HEK293T (cell line): ENCODE results near the gene ZNF91.
"Not testable (repeated sequence)": the region's sequence is repeated elsewhere in the genome, so short reads cannot be mapped to it uniquely, and the experiment has no call there.

ENCODE experiments used
- ARNT ChIP-seq: fragments of 450-650 bp; IDR thresholded peaks from 2 replicates; pipeline ENCODE4 v1.6.1; 2017; ENCODE audit warnings: mild to moderate bottlenecking
- BHLHE40 ChIP-seq: fragments of 450-650 bp; IDR thresholded peaks from 2 replicates; pipeline ENCODE4 v1.6.1; 2016; ENCODE audit warnings: mild to moderate bottlenecking, moderate library complexity, borderline replicate concordance
- ELF4 ChIP-seq: fragments of 450-650 bp; IDR thresholded peaks from 2 replicates; pipeline ENCODE4 v1.6.1; 2017; ENCODE audit warnings: antibody characterized with exemption
- FOXA1 ChIP-seq: fragments of 450-650 bp; IDR thresholded peaks from 2 replicates; pipeline ENCODE4 v1.6.1; 2016; ENCODE audit warnings: mild to moderate bottlenecking
- FOXK2 ChIP-seq: fragments of 450-650 bp; IDR thresholded peaks from 2 replicates; pipeline ENCODE4 v1.6.1; 2016; ENCODE audit warnings: mild to moderate bottlenecking
- FOXM1 ChIP-seq: fragments of 450-650 bp; IDR thresholded peaks from 2 replicates; pipeline ENCODE4 v1.6.1; 2017; ENCODE audit warnings: mild to moderate bottlenecking, borderline replicate concordance
- HDGF ChIP-seq: fragments of 450-650 bp; IDR thresholded peaks from 2 replicates; pipeline ENCODE4 v1.6.1; 2017; ENCODE audit warnings: antibody characterized with exemption, borderline replicate concordance
- LEF1 ChIP-seq: fragments of 450-650 bp; IDR thresholded peaks from 2 replicates; pipeline ENCODE4 v1.6.1; 2017; ENCODE audit warnings: mild to moderate bottlenecking, borderline replicate concordance
- NFRKB ChIP-seq: fragments of 450-650 bp; IDR thresholded peaks from 2 replicates; pipeline ENCODE4 v1.6.1; 2016; ENCODE audit warnings: mild to moderate bottlenecking, moderate library complexity
- PKNOX1 ChIP-seq: fragments of 450-650 bp; IDR thresholded peaks from 2 replicates; pipeline ENCODE4 v1.6.1; 2016
- SUZ12 ChIP-seq: fragments of 450-650 bp; IDR thresholded peaks from 2 replicates; pipeline ENCODE4 v1.6.1; 2016; ENCODE audit warnings: mild to moderate bottlenecking
- TARDBP ChIP-seq: fragments of 450-650 bp; IDR thresholded peaks from 2 replicates; pipeline ENCODE4 v1.6.1; 2016
- ZNF384 ChIP-seq: fragments of 450-650 bp; IDR thresholded peaks from 2 replicates; pipeline ENCODE4 v1.6.1; 2016

DNA sequence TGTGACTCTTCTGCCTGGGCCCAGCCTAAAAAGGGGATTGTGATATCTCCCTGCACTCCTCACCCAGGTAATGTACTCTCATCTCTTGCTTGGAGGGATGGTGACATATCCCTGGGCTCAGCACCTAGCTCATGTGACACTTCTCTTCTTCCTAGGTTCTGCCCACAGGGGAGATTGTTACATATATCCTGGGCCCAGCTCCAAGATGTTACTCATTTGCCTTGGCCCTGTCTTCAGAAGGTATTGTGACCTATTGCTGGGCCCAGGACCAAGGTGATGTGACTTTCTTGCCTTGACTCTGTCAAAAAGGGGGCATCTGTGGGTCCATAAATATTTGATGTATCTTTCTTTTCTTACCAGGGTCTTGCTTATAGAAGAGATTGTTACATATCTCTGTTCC is 73.9 kb downstream of the ZNF91 start:
- TF ChIP-seq FOXA1, HDGF, FOXM1, PKNOX1, ELF4, SUZ12, LEF1, TARDBP, FOXK2, NFRKB, ZNF384, BHLHE40, ARNT: not testable (repeated sequence)
